HEK293T (cell line): ENCODE data around the gene ALPI.
"Not testable (repeated sequence)": the region's sequence is repeated elsewhere in the genome, so short reads cannot be mapped to it uniquely, and the experiment has no call there.

Experiments used
- CTCF ChIA-PET: fragments of 350-600 bp; formaldehyde crosslinking; extraction: SDS; loops from one replicate; lab custom pipeline; 2021; ENCODE audit warnings: antibody characterized with exemption, inconsistent platforms; lab: Yijun Ruan, JAX
- POLR2A ChIA-PET: fragments of 350-600 bp; formaldehyde crosslinking; extraction: SDS; loops from one replicate; lab custom pipeline; 2020; ENCODE audit warnings: antibody characterized with exemption, inconsistent platforms; lab: Yijun Ruan, JAX
- DNase-seq: peaks from one replicate; pipeline ENCODE4 v3.0.0; 2012; ENCODE audit warnings: mixed read lengths; ENCODE audit errors: extremely low spot score
- ARNT ChIP-seq: fragments of 450-650 bp; IDR thresholded peaks from 2 replicates; pipeline ENCODE4 v1.6.1; 2017; ENCODE audit warnings: mild to moderate bottlenecking
- BHLHE40 ChIP-seq: fragments of 450-650 bp; IDR thresholded peaks from 2 replicates; pipeline ENCODE4 v1.6.1; 2016; ENCODE audit warnings: mild to moderate bottlenecking, moderate library complexity, borderline replicate concordance
- CTBP1 ChIP-seq: fragments of 450-650 bp; IDR thresholded peaks from 2 replicates; pipeline ENCODE4 v1.6.1; 2016; ENCODE audit warnings: borderline replicate concordance
- ELF4 ChIP-seq: fragments of 450-650 bp; IDR thresholded peaks from 2 replicates; pipeline ENCODE4 v1.6.1; 2017; ENCODE audit warnings: antibody characterized with exemption
- FOXA1 ChIP-seq: fragments of 450-650 bp; IDR thresholded peaks from 2 replicates; pipeline ENCODE4 v1.6.1; 2016; ENCODE audit warnings: mild to moderate bottlenecking
- FOXK2 ChIP-seq: fragments of 450-650 bp; IDR thresholded peaks from 2 replicates; pipeline ENCODE4 v1.6.1; 2016; ENCODE audit warnings: mild to moderate bottlenecking
- FOXM1 ChIP-seq: fragments of 450-650 bp; IDR thresholded peaks from 2 replicates; pipeline ENCODE4 v1.6.1; 2017; ENCODE audit warnings: mild to moderate bottlenecking, borderline replicate concordance
- HDGF ChIP-seq: fragments of 450-650 bp; IDR thresholded peaks from 2 replicates; pipeline ENCODE4 v1.6.1; 2017; ENCODE audit warnings: antibody characterized with exemption, borderline replicate concordance
- L3MBTL2 ChIP-seq: fragments of 450-650 bp; conservative IDR thresholded peaks from 2 replicates; pipeline ENCODE4 v1.6.1; 2016; ENCODE audit warnings: mild to moderate bottlenecking
- LEF1 ChIP-seq: fragments of 450-650 bp; IDR thresholded peaks from 2 replicates; pipeline ENCODE4 v1.6.1; 2017; ENCODE audit warnings: mild to moderate bottlenecking, borderline replicate concordance
- NFRKB ChIP-seq: fragments of 450-650 bp; IDR thresholded peaks from 2 replicates; pipeline ENCODE4 v1.6.1; 2016; ENCODE audit warnings: mild to moderate bottlenecking, moderate library complexity
- SP1 ChIP-seq: fragments of 450-650 bp; IDR thresholded peaks from 2 replicates; pipeline ENCODE4 v1.6.1; 2017
- SUZ12 ChIP-seq: fragments of 450-650 bp; IDR thresholded peaks from 2 replicates; pipeline ENCODE4 v1.6.1; 2016; ENCODE audit warnings: mild to moderate bottlenecking
- TARDBP ChIP-seq: fragments of 450-650 bp; IDR thresholded peaks from 2 replicates; pipeline ENCODE4 v1.6.1; 2016
- ZNF384 ChIP-seq: fragments of 450-650 bp; IDR thresholded peaks from 2 replicates; pipeline ENCODE4 v1.6.1; 2016
- TF ChIP-seq, protein P1 (sequence below): fragments of 450-650 bp; IDR thresholded peaks from 2 replicates; pipeline ENCODE4 v1.6.1; 2016

ALPI gene

DNA sequence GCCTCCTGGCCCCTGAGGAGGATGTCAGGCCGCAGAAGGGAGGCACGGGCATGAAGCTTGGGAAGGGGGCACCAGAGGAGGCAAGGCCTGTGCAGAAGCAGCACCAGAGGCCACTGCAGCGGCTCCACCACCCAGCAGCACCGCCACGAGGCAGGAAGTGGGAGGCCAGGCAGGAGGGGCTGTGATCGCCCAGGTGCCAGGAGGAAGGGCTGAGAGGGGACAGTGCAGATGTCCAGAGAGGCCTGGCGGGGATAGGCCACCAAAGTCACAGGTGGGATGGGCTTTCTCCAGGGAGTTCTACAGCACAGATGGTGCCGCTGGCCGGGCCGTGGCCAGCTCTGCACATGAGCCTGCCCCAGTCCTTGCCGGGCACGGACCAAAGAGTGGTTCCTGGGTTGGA lies 6.0 kb upstream of the ALPI start:
- no peak for DNase-seq
- ChIA-PET POLR2A (no interaction called here), CTCF (no interaction called here)
- TF ChIP-seq ARNT (no peak), FOXA1 (no peak), BHLHE40 (no peak), LEF1 (no peak)
- TF ChIP-seq, protein P1, sequence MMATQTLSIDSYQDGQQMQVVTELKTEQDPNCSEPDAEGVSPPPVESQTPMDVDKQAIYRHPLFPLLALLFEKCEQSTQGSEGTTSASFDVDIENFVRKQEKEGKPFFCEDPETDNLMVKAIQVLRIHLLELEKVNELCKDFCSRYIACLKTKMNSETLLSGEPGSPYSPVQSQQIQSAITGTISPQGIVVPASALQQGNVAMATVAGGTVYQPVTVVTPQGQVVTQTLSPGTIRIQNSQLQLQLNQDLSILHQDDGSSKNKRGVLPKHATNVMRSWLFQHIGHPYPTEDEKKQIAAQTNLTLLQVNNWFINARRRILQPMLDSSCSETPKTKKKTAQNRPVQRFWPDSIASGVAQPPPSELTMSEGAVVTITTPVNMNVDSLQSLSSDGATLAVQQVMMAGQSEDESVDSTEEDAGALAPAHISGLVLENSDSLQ: no peak

DNA sequence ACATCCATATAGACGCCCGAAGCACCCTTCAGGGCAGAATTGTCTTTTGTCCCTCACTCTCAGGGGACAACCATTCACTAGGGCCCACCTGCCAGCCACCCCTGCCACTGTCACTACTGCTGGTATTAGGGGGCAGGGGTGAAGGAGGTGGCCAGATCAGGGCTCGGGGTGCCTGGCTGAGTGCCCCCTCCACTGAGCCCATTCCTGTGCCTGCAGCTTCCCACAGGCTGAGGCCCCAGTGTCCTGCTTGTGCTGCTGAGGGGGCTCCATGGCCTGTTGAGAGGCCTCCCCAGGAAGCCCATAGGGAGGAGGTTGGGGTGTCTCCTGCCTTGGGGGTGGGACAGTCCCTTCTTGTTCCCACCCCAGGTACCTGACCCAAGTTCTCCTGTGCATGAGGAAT lies 4.3 kb upstream of the ALPI start:
- POLR2A ChIA-PET, DNase-seq: not testable (repeated sequence)
- CTCF ChIA-PET: interaction anchor here (0.6 kb wide), 1 partner anchor 60 kb away, joined by 3 read pairs; no protein-coding TSS in a partner anchor

DNA sequence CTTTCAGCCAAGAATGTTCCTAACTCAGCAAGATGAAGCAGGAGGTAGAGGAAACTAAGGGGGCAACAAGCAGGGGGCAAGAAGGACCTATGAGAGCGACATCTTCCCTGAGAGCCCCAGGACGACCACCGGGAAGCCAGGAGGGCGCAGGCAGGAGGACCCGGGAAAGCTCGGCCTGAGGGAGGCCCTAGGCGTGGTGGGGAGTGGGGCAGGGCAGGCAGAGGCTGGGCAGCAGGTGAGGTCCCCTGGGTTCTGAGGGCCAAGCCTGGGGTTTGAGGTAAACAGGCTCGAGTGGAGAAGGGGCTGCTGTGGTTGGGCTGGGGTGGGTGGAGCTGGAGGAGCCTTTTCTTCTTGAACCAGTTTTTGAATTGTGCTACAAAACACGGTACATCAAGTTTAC lies 1.3 kb upstream of the ALPI start:
- no peak for DNase-seq
- ChIA-PET POLR2A (no interaction called here), CTCF (no interaction called here)
- TF ChIP-seq LEF1: no peak
- TF ChIP-seq FOXK2: no peak
- TF ChIP-seq, protein P1: no peak
- TF ChIP-seq SP1: no peak
- no peak for TF ChIP-seq SUZ12
- TF ChIP-seq HDGF: no peak
- TF ChIP-seq ELF4: no peak
- TF ChIP-seq FOXA1: no peak
- TF ChIP-seq BHLHE40: no peak
- TF ChIP-seq CTBP1: no peak
- no peak for TF ChIP-seq L3MBTL2
- TF ChIP-seq ZNF384: no peak
- TF ChIP-seq ARNT: no peak
- TF ChIP-seq NFRKB: no peak
- no peak for TF ChIP-seq TARDBP
- no peak for TF ChIP-seq FOXM1

DNA sequence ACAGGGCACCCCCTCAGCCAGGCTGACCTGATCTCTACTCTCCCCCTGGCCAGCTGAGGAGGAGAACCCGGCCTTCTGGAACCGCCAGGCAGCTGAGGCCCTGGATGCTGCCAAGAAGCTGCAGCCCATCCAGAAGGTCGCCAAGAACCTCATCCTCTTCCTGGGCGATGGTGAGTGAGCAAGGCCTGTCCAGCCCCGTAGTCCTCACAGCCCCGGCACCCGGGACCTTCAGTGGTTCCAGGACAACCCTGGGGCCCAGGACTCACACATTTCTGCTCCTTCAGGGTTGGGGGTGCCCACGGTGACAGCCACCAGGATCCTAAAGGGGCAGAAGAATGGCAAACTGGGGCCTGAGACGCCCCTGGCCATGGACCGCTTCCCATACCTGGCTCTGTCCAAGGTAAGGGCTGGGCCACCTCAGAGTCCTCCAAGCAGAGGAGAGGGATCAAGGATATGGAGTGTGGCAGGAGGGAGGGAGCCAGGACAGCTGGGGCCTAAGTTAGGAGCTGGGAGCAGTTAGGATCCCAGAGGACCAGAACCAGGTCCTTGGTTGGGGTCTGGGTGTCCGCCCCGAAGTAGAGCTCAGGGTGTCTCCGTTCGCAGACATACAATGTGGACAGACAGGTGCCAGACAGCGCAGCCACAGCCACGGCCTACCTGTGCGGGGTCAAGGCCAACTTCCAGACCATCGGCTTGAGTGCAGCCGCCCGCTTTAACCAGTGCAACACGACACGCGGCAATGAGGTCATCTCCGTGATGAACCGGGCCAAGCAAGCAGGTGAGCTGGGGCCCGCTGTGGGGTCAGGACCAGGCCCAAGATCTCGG lies 555 bp downstream of the ALPI start:
- ChIA-PET POLR2A (no interaction called here), CTCF (interaction anchor here (0.6 kb wide), 1 partner anchor 197 kb away, joined by 6 read pairs; no protein-coding TSS in a partner anchor)
- DNase-seq: no peak
- TF ChIP-seq ELF4 (no peak), FOXA1 (no peak), LEF1 (no peak), ARNT (no peak), SUZ12 (no peak), FOXK2 (no peak), BHLHE40 (no peak), ZNF384 (no peak), NFRKB (no peak), TARDBP (no peak), HDGF (no peak), CTBP1 (no peak), L3MBTL2 (no peak), FOXM1 (no peak), SP1 (no peak)
- TF ChIP-seq, protein P1: no peak

DNA sequence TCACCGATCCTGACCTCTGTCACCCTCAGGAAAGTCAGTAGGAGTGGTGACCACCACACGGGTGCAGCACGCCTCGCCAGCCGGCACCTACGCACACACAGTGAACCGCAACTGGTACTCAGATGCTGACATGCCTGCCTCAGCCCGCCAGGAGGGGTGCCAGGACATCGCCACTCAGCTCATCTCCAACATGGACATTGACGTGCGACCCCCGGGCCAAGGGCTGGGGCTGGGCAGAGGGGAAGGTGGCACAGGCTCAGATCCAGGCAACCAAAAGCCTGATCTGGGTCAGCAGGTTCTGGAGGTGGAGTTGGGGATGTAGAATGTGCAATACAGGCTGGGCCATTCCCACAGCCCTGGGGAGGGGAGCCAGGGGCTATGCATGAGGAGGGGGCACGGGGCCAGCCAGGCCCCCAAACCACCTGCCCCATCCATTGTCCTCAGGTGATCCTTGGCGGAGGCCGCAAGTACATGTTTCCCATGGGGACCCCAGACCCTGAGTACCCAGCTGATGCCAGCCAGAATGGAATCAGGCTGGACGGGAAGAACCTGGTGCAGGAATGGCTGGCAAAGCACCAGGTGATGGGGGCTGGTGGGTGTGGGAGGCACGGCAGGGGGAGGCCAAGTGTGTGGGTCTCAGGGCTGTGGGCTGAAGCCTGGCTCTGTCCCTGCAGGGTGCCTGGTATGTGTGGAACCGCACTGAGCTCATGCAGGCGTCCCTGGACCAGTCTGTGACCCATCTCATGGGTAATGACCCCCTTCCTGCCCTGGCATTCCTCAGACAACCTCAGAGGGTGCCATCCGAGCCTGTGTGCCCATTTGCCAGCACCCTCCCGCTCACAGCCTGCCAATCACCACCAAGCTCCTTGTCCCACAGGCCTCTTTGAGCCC lies 1.4 kb downstream of the ALPI start:
- CTCF ChIA-PET: no interaction called here
- TF ChIP-seq L3MBTL2 (no peak), ELF4 (no peak), SP1 (no peak), ARNT (no peak), NFRKB (no peak), HDGF (no peak), FOXM1 (no peak), SUZ12 (no peak), CTBP1 (no peak), ZNF384 (no peak), TARDBP (no peak), FOXK2 (no peak), LEF1 (no peak)
- POLR2A ChIA-PET: no interaction called here
- DNase-seq: no peak

DNA sequence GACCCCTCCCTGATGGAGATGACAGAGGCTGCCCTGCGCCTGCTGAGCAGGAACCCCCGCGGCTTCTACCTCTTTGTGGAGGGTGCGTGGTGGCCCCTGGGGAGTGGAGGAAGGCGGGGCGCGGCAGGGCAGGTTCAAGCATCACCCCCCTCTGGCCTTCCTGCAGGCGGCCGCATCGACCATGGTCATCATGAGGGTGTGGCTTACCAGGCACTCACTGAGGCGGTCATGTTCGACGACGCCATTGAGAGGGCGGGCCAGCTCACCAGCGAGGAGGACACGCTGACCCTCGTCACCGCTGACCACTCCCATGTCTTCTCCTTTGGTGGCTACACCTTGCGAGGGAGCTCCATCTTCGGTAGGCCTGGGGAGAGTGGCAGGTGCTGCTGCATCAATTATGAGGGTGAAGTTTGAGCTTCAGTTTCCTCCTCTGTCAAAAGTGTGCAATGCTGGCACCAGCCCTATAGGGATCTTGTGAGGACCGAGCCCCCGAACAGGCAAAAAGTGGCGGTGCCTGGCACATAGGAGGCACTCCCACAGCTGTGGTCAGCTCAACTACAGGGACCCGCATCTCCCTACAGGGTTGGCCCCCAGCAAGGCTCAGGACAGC lies 2.2 kb downstream of the ALPI start:
- POLR2A ChIA-PET: no interaction called here
- TF ChIP-seq HDGF (no peak), ZNF384 (no peak), FOXM1 (no peak), ELF4 (no peak), SP1 (no peak), TARDBP (no peak), SUZ12 (no peak), LEF1 (no peak), NFRKB (no peak), CTBP1 (no peak), L3MBTL2 (no peak), BHLHE40 (no peak), FOXA1 (no peak)
- CTCF ChIA-PET: no interaction called here
- DNase-seq: no peak
